ENCODE data around the gene MLEC.

GRCh38 chr12:120656008-120656407 is 30.9 kb upstream of the MLEC start:
- TF ChIP-seq POLR2A (IDR thresholded peaks at IDR 0.05; ENCODE audit: low read depth, low read length), result no peak
- TF ChIP-seq POLR2AphosphoS5 (IDR thresholded peaks at IDR 0.05; ENCODE audit: low read depth, low read length), result no peak
- no peak for TF ChIP-seq TAF1 (IDR thresholded peaks at IDR 0.05; ENCODE audit: borderline replicate concordance, low read depth, low read length)
